GM12878 (cell line): Measurements from ENCODE around the gene RRP36. TPM values are rescaled to one million over a fixed set of nuclear protein-coding genes. Genes with fewer than 3 reads are reported as not detected.

Source experiments
- ATAC-seq: fragments of 200-7000 bp; cut with Tn5 transposase; 3 replicates; pipeline ENCODE4 v1.9.1; 2020; ENCODE audit warnings: mild to moderate bottlenecking, moderate library complexity
- BruUV-seq: library from RNA; stranded (reverse); fragments of 400-500 nt; replicated peaks from 2 replicates; lab custom pipeline; 2021; lab: Mats Ljungman, UMichigan
- CTCF ChIA-PET: fragments of 300-600 bp; sonication (Branson Sonifier 250); formaldehyde crosslinking; extraction: SDS; loops from one replicate; lab custom pipeline; 2021; ENCODE audit warnings: inconsistent platforms; lab: Yijun Ruan, JAX
- POLR2A ChIA-PET: fragments of 350-600 bp; formaldehyde crosslinking; extraction: SDS; loops from one replicate; lab custom pipeline; 2021; ENCODE audit warnings: inconsistent platforms; lab: Charles Lee
- RAD21 ChIA-PET: fragments of 300-600 bp; sonication (Branson Sonifier 250); formaldehyde crosslinking; loops from one replicate; lab custom pipeline; 2023; ENCODE audit warnings: antibody characterized with exemption; ENCODE audit not compliant: unreplicated experiment; lab: Charles Lee
- SMC1A ChIA-PET: fragments of 300-600 bp; sonication (Branson Sonifier 250); formaldehyde crosslinking; loops from one replicate; lab custom pipeline; 2023; ENCODE audit not compliant: unreplicated experiment, uncharacterized antibody; lab: Charles Lee
- DNase-seq: peaks from one replicate; pipeline ENCODE4 v3.0.0-alpha.2; 2011; ENCODE audit warnings: low read depth, low spot score
- FAIRE-seq: peaks from 3 replicates; lab custom pipeline; 2011; peaks lifted over from hg19 to GRCh38; lab: Jason Lieb, UNC
- H2AFZ ChIP-seq: 2 replicates; pipeline ENCODE4 v1.6.0; 2011; ENCODE audit warnings: low read depth, low read length, control low read depth; ENCODE audit not compliant: control insufficient read depth
- H3K27ac ChIP-seq: 2 replicates; pipeline ENCODE4 v1.5.1; 2011; ENCODE audit warnings: control low read depth; ENCODE audit not compliant: control insufficient read depth, insufficient read depth
- H3K27me3 ChIP-seq, 2 experiments: replicated peaks in 1 of 2; 2 replicates each; pipeline versions ENCODE4 v1.6.0 to v1.6.1; 2011; ENCODE audit warnings: low read length in 1 of 2; ENCODE audit not compliant: control insufficient read depth in 2 of 2, insufficient read depth in 2 of 2
- H3K36me3 ChIP-seq, 2 experiments: 2 replicates each; pipeline ENCODE4 v1.5.1; 2011; ENCODE audit warnings: low read length in 1 of 2; ENCODE audit not compliant: control insufficient read depth in 2 of 2, insufficient read depth in 2 of 2
- H3K4me1 ChIP-seq: 2 replicates; pipeline ENCODE4 v1.6.1; 2011; ENCODE audit warnings: mild to moderate bottlenecking, low read length, moderate library complexity, mixed read lengths; ENCODE audit not compliant: control insufficient read depth, insufficient read depth
- H3K4me2 ChIP-seq: 2 replicates; pipeline ENCODE4 v1.6.0; 2011; ENCODE audit warnings: control low read depth; ENCODE audit not compliant: control insufficient read depth, insufficient read depth
- H3K4me3 ChIP-seq: fragments of 200-600 bp; sonication (generic); 2 replicates; pipeline ENCODE4 v1.5.1; 2016
- H3K79me2 ChIP-seq: 2 replicates; pipeline ENCODE4 v1.6.0; 2011; ENCODE audit warnings: low read length; ENCODE audit not compliant: control insufficient read depth, insufficient read depth
- H3K9ac ChIP-seq: 2 replicates; pipeline ENCODE4 v1.8.0; 2011; ENCODE audit warnings: low read length, control low read depth, mixed read lengths; ENCODE audit not compliant: control insufficient read depth, insufficient read depth
- H3K9me3 ChIP-seq: replicated peaks from 3 replicates; pipeline ENCODE4 v1.5.1; 2011; ENCODE audit warnings: mild to moderate bottlenecking, low read length; ENCODE audit not compliant: control insufficient read depth, insufficient read depth
- H4K20me1 ChIP-seq: 2 replicates; pipeline ENCODE4 v1.6.0; 2011; ENCODE audit not compliant: control insufficient read depth, insufficient read depth
- E2F8 ChIP-seq: fragments of 450-650 bp; IDR thresholded peaks from 2 replicates; pipeline ENCODE4 v1.6.1; 2018; ENCODE audit warnings: mild to moderate bottlenecking, low read depth, moderate library complexity; ENCODE audit not compliant: partially characterized antibody
- NBN ChIP-seq: fragments of 450-650 bp; IDR thresholded peaks from 2 replicates; pipeline ENCODE4 v1.6.1; 2016
- SMAD5 ChIP-seq: IDR thresholded peaks from 2 replicates; pipeline ENCODE4 v1.6.1; 2016; ENCODE audit warnings: antibody characterized with exemption, low read depth
- WGBS: methylation state at CpG from one replicate; pipeline ENCODE4 v1.1.6; 2016; ENCODE audit warnings: low lambda C conversion rate; ENCODE audit not compliant: insufficient replicate concordance, insufficient coverage; ENCODE audit errors: missing lambda C conversion rate; 5-methylcytosine and 5-hydroxymethylcytosine counted together
- in situ Hi-C: fragments of 300-500 bp; cut with MboI; formaldehyde crosslinking; loops from 9 replicates; pipeline ENCODE4 v1.14.3; 2018; ENCODE audit warnings: mixed read lengths
- intact Hi-C: fragments of 100-400 bp; cut with micrococcal nuclease; formaldehyde crosslinking; loops from one replicate; pipeline ENCODE4 v1.14.2; 2022; ENCODE audit not compliant: unreplicated experiment
- polyA plus RNA-seq, 11 experiments: library from polyadenylated mRNA; depleted of rRNA in 4 of 11; unstranded in 6 of 11; stranded (reverse) in 5 of 11; fragments of >200 nt; fragmentation: Nextera tagmentation in 4 of 11; fragmentation: Illumina TruSeq in 1 of 11; extraction: Ambion mirVana in 4 of 11; extraction: Trizol in 1 of 11; gene quantifications; 1 replicate in 1 of 11; 2 replicates in 10 of 11; pipeline versions ENCODE4 v1.2.1 to v1.2.3, GENCODE V29; 2011 to 2016; ENCODE audit warnings: inconsistent platforms in 2 of 11, missing spikeins in 2 of 11, low read depth in 1 of 11
- total RNA-seq, 4 experiments: library from RNA; depleted of rRNA in 3 of 4; stranded (reverse); fragments of >200 nt in 3 of 4; fragmentation: Illumina TruSeq in 1 of 4; extraction: Trizol in 1 of 4; gene quantifications; 2 replicates each; pipeline versions ENCODE4 v1.2.1 to v1.2.3, GENCODE V29; 2013 to 2021

Gene RRP36
- total and polyA plus RNA-seq, 10 of the 15 experiments (the other 5 are each of a cell fraction or from before 2014, with no cell fraction given) = 17.6 to 101 (median 69.7) TPM

- Histone ChIP-seq H3K27me3 (no peaks in the 10 kb centered on the region), H3K9ac (peak overlapping the region; percentile 84), H3K4me1 (peaks cover 17% of the 10 kb centered on the region), H3K4me2 (peak overlapping the region; percentile 100), H2AFZ (peak overlapping the region; percentile 82), H3K36me3 (peaks cover 2 to 6% of the 10 kb centered on the region in 2 experiments; a peak in 2 of 4 replicates)
- peak; percentile 44 for FAIRE-seq
- CTCF ChIA-PET = interaction anchor here (0.6 to 1.9 kb wide), 4 partner anchors 20 to 130 kb away, joined by 3 to 14 read pairs (median 5); no protein-coding TSS in a partner anchor
- SMC1A ChIA-PET = interaction anchor here (0.7 to 1.9 kb wide), 8 partner anchors 7 to 644 kb away, joined by 3 to 12 read pairs (median 4); partner anchors contain the start of genes CNPY3 and GTPBP2
- ATAC-seq = peak; percentile 11
- in situ Hi-C loops = no loop called here
- no peak for TF ChIP-seq NBN
- TF ChIP-seq SMAD5 = no peak
- no peak for TF ChIP-seq E2F8
- TF ChIP-seq, all 136 proteins: peak for 0
- H3K9me3 ChIP-seq = no peaks in the 10 kb centered on the region
- H3K79me2 ChIP-seq = peaks cover 14% of the 10 kb centered on the region
- intact Hi-C loops = loop anchor here (2.0 kb wide), 1 partner anchor 54 kb away; no protein-coding TSS in a partner anchor
- WGBS = 9% methylated on average over 8 of the region's 13 CpGs
- POLR2A ChIA-PET = interaction anchor here (0.7 to 2.5 kb wide), 12 partner anchors 10 to 94 kb away, joined by 3 to 32 read pairs (median 6); partner anchors contain the start of genes CNPY3, KLC4, KLHDC3 and MEA1
- TSS peak; percentile 51 for BruUV-seq
- no peaks in the 10 kb centered on the region for H4K20me1 ChIP-seq
- H3K4me3 ChIP-seq = peak overlapping the region; percentile 98
- H3K27ac ChIP-seq = peak overlapping the region; percentile 79
- DNase-seq = no peak
- RAD21 ChIA-PET = interaction anchor here (1.1 to 2.2 kb wide), 3 partner anchors 31 to 84 kb away, joined by 6 to 31 read pairs (median 9); partner anchors contain the start of gene CNPY3
These were observed 36.4 kb upstream of the RRP36 start for GRCh38 chr6:42984924-42985475.
